Skin epidermis (tissue), 12 donors: ENCODE results near the gene LRRC17.
"Not testable (repeated sequence)": the region's sequence is repeated elsewhere in the genome, so short reads cannot be mapped to it uniquely, and the experiment has no call there.

Experiments used
- H3K27ac ChIP-seq, 21 experiments: fragments of 200-600 bp; sonication (generic) in 11 of 21; one replicate each; pipeline ENCODE4 v1.5.0; 2020; ENCODE audit warnings: mild to moderate bottlenecking in 3 of 21, inconsistent platforms in 2 of 21, moderate library complexity in 2 of 21
- H3K4me3 ChIP-seq, 7 experiments: fragments of 200-600 bp; sonication (generic) in 2 of 7; one replicate each; pipeline ENCODE4 v1.5.0; 2020; ENCODE audit warnings: inconsistent platforms in 2 of 7, mild to moderate bottlenecking in 2 of 7, moderate library complexity in 1 of 7

The LRRC17 gene

DNA sequence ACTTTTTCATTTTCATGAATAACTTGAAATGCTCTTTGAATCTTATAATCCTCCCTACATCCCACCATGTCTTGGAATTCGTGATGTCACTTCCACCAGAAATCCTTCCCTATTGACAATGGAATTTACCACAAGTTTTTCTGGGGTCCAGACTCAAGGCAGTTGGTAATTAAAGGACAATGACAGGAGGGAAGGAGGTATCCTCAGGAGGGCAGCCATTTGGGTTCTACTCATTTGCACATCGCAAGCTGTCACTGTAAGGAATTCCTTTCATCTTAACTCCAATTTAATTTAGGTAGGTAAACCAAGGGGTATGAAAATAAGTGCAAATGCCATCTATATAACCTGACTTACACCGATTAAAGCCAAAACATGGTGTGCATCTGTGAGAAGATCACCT is 21.9 kb downstream of the LRRC17 start:
- H3K4me3 ChIP-seq, result no peak overlapping the region
- H3K27ac ChIP-seq, result peak overlapping the region in 11 of 21 experiments; percentile 1 to 75 (median 52)

DNA sequence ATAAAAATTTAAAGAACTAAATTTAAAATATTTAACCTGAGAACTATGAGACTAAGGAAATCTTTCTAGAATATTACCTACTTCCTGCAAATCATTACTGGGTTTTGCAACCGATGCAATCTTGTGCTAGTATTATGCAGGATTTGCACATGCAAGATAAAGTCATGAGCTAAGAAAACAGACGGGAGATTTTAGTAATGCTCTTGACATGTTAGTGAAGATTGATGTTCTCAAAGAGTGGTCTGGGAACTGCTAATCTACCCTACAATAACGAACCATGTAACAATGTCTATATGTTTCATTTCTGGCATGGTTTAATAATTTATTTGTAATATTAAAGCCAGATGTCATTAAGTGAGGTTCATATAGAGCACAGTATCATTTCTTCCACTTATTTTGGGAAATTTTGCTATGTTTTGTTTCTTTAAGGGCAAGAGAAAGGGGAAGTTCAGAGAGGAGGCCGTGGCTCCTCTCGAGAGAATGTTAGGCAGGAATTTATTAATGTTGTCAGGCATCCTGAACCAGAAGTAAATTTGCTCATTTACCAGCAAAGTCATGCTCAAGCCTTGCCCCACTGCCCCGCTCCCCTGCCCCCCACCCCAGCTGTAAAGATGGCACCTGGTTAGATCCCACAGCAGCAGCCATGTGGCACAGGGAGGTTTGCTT is 22.8 kb downstream of the LRRC17 start:
- Histone ChIP-seq H3K27ac (peak overlapping the region in 8 of 21 experiments; percentile 21 to 71 (median 46)), H3K4me3 (no peak overlapping the region)

DNA sequence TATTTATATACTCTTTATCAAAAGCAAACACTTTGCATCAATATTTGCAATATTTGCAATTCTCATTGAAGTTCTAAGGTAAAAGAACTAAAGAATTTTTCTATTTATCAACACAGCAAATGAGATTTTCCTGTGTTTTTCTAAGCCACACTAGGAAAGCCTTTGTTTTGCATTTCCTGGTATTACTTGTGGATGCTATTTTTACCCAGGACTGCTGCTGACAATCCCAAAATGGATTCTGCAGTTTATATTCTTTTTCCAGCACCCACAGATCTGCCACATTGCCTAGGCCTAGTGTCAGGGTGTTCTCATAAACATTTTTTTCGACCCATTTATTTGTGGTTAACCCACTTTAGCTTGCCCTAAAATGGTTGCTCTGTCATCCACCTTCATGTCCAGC is 25.9 kb downstream of the LRRC17 start:
- no peak overlapping the region for H3K4me3 ChIP-seq
- peak overlapping the region in 6 of 21 experiments; percentile 1 to 72 (median 20) for H3K27ac ChIP-seq

DNA sequence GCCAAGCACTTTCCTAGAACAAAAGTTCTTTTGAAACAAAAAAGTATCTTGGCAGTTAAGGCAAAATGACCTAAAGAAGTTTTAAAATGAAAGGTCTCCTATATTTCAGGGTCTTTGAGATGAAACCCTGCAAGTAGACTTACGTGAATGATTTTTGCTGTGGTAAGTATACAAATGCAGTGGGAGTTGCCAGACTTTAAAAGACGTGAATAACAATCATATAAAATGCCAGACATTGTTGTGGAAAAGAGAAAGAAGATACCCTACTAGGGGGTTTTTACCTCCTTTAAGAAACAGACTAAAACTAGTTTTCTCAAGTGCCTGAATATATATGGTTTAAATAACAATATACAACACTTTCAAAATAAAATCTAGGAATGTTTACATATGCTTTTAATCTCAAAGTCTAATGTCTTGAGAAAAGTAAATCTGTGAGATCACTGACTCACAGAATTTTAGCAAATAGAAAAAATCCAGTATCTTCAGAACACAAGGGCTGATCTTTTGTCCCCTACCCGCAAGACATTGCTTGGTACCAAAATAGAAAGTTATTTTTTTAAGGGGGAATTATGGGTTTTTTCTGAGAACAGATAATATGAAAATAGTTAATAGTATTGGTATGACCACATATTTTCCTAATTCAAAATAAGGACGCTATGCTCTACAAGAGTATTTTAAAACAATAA is 29.5 kb downstream of the LRRC17 start:
- Histone ChIP-seq H3K27ac (peak overlapping the region in 9 of 21 experiments; percentile 21 to 76 (median 34)), H3K4me3 (no peak overlapping the region)

DNA sequence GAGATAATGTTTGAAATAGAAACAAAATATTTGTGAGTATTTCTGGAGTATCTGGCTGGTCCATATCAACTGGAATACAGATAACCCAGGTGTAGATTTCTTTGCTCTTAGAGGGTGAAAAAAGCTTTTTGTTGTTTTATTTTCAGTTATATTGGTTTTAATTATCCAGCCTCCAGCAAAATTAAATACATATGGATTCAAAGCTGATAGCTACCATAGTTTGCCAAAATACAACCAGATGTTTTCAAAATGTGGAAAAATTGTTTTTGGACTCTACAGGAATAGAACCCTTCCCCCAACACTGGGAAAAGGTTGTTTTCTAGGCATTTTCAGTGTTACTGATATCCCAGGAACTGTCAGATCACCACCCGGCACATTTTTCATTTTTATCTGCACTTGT is 30.1 kb downstream of the LRRC17 start:
- peak overlapping the region in 1 of 21 experiments; percentile 76 for H3K27ac ChIP-seq

DNA sequence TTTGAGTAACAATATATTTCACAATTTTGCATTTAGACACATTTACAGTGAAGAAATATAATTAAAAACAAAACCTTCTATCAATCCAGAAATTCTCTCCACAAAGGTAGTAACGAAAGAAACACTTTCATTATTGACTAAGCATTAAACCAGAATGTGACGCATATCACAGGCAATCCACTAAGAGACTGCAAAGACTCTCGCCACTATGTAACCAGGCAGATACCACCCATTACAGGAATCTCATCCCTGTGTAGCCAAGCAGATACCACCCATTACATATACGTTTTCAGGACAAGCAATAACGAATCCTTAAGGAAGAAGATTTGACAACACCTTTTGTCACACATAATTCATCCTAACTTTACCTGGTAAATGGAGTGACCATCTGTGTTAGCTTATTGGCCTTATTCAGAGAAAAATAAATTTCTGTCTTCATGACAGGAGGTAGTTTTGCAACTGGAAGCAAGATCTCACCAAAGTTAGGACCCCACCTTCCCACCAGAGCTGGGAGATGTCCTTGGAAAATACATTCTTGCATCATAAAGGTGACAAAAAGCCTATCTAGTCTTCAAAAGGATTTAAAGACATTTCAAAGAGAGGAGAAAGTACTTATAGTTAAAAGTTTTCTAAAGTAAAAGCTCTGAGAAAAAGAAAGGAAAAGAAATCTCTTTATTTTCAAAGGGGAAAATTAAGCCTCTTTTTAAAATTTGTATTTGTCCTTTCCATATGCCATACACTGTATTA is 30.8 kb downstream of the LRRC17 start:
- H3K4me3 ChIP-seq, result no peak overlapping the region
- H3K27ac ChIP-seq, result no peak overlapping the region

More for the DNA sequence above, 30.1 kb downstream of the LRRC17 start:
- no peak overlapping the region for H3K4me3 ChIP-seq

DNA sequence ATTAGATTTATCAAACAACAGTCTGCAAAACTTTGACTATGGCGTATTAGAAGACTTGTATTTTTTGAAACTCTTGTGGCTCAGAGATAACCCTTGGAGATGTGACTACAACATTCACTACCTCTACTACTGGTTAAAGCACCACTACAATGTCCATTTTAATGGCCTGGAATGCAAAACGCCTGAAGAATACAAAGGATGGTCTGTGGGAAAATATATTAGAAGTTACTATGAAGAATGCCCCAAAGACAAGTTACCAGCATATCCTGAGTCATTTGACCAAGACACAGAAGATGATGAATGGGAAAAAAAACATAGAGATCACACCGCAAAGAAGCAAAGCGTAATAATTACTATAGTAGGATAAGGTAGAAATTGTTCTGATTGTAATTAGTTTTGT is 31.4 kb downstream of the LRRC17 start:
- no peak overlapping the region for H3K4me3 ChIP-seq
- H3K27ac ChIP-seq, result no peak overlapping the region

DNA sequence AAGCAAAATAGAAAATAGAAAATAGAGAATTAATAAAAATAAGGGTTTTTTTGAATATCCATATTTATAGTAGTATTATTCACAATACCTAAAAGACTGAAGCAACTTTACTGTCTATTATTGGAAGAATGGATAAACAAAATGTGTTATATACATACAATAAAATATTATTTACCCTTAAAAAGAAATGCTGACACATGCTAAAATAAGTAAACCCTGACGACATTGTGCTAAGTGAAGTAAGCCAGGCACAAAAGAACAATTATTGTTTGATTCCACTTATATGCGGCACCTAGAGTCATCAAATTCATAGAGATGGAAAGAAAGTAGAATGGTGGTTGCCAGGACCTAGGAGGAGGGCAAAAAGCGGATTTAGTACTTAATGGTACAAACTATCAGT is 39.0 kb downstream of the LRRC17 start:
- H3K4me3 ChIP-seq, result no peak overlapping the region
- no peak overlapping the region for H3K27ac ChIP-seq

DNA sequence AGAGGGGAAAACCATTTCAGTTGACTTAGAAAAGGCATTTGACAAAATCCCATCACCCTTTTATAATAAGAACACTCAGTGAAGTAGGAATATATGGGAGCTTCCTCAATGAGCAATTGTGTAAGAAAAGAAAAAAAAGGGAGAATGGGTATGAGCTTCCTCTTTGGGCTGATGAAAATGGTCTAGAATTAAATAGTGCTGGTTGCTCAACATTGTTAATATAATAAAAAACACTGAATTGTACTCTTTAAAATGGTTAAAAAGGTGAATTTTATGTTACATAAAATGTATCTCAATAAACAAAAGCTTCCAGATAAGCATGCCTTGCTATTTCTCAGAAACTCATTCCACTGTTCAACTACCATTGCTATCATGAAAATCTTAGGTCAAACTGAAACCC is 40.6 kb downstream of the LRRC17 start:
- H3K27ac ChIP-seq, result no peak overlapping the region
- no peak overlapping the region for H3K4me3 ChIP-seq

DNA sequence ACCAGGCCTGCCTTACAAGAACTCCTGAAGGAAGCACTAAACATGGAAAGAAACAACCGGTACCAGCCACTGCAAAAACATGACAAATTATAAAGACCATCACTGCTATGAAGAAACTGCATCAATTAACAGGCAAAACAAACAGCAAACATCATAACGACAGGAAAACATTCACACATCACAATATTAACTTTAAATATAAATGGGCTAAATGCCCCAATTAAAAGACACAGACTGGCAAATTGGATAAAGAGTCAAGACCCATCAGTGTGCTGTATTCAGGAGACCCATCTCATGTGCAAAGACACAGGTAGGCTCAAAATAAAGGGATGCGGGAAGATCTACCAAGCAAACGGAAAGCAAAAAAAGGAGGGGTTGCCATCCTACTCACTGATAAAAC is 41.6 kb downstream of the LRRC17 start:
- H3K4me3 ChIP-seq, H3K27ac ChIP-seq: not testable (repeated sequence)

DNA sequence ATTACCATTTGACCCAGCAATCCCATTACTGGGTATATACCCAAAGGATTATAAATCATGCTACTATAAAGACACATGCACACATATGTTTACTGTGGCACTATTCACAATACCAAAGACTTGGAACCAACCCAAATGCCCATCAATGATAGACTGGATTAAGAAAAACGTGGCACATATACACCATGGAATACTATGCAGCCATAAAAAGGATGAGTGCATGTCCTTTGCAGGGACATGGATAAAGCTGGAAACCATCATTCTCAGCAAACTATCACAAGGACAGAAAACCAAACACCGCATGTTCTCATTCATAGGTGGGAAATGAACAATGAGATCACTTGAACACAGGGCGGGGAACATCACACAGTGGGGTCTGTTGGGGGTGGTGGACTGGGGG is 45.2 kb downstream of the LRRC17 start:
- H3K27ac ChIP-seq, H3K4me3 ChIP-seq: not testable (repeated sequence)

DNA sequence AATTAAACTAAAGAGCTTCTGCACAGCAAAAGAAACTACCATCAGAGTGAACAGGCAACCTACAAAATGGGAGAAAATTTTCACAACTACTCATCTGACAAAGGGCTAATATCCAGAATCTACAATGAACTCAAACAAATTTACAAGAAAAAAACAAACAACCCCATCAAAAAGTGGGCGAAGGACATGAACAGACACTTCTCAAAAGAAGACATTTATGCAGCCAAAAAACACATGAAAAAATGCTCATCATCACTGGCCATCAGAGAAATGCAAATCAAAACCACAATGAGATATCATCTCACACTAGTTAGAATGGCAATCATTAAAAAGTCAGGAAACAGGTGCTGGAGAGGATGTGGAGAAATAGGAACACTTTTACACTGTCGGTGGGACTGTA is 49.2 kb downstream of the LRRC17 start:
- not testable (repeated sequence) for H3K27ac ChIP-seq, H3K4me3 ChIP-seq

DNA sequence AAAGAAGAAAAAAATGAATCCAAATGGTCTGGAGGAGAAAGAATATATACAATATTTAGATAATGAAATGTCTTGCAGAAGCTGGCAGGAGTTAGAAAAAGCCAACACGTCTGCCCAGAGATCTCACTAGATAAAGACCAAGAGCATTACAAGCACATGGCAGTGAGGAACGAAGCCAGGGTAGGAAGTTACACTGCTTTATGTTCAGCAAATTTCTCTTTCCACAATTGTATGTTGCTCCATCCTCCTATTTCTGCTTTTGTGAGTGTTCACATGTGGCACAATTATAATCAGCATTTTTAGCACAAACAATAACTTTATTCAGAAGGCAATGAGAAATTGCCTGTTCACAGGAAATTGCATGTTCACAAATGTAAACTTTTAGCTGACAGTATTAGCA is 53.7 kb downstream of the LRRC17 start:
- H3K4me3 ChIP-seq, result no peak overlapping the region
- H3K27ac ChIP-seq, result no peak overlapping the region

DNA sequence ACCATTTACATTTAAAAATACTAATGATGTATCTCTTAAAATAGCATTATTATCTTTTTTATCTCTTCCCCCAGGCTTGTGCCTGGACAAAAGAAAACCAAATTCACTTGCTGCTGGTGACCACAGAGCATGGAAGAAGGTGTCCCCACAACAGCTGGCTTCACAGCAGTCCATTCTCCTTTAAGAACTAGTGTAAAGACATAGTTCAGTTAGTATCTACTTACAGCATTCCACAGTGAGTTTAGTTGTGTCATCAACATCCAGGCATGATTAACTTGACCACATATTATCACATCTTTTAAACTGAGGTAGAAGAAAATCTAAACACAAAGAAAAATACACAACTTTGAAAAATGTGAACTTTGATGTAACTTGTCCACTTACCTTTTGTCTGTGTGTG is 55.0 kb downstream of the LRRC17 start:
- H3K27ac ChIP-seq, result no peak overlapping the region
- no peak overlapping the region for H3K4me3 ChIP-seq

DNA sequence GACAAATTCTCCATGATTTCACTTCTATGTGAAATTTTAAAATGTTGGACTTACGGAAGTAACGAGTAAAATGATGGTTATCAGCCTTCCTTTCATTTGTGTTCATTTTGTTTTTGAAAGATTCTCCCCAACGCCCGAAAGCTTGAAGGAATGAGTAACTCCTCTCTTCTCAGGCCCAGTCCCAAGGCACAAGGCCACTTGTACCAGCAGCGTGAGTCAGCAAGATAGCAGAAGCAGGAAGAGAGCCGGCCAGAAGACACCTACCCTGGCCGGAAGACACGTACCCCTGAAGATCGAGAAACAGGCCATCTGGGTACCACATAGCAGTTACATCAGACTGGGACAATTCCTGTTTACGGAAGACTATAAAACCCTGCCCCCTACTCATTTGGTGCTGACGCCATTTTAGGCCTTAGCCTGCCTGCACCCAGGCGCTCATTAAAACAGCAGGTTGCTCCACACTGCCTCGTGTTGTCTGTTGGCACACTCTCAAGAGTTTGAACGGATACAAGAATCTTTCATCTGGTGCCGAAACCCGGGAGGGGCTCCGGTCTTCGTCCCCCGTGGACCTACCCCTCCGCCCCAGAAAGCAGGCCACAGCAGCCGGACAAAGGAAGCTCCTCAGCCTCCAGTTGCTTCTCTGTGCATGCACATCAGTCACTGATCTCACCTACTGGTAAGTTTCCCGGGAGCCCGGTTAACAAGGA is 60.4 kb downstream of the LRRC17 start:
- no peak overlapping the region for H3K27ac ChIP-seq
- no peak overlapping the region for H3K4me3 ChIP-seq

DNA sequence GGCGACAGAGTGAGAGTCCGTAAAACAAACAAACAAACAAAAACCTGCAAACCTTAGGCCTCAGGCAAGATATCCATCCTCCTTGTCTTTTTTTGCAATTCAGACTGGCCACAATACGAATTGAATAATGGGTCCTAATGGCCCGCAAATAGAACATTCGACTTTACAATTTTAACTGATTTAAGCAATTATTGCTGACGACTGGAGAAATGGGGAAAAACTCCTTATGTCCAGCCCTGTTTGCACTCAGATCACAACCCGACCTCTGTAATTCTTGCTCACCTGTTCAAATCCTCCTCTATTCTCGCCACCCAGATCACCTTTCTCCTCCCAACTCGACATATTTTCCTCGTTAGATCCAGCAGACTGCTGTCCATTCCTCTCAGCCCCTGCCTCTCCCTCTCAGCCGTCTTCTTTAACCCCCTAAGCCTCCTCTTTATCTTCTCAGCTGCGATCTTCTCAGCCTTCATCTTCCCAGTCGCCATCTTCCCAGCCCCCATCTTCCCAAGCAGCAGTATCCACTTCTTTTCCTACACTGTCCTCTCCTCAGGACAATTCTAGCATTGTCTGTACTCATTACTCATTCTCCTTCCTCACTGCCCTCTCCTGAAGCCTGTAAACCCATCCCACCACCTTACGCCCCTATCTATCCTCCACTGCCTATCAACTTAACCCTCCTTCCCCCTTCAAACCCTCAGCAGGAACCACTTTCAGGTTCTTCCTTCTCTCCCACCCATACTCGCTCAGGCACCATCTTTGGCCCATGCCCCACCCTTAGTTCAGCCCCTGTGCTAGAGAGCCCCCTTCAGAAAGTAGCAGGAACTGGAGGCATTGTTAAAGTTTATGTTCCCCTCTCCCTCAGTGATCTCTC is 61.8 kb downstream of the LRRC17 start:
- no peak overlapping the region for H3K27ac ChIP-seq
- no peak overlapping the region for H3K4me3 ChIP-seq

DNA sequence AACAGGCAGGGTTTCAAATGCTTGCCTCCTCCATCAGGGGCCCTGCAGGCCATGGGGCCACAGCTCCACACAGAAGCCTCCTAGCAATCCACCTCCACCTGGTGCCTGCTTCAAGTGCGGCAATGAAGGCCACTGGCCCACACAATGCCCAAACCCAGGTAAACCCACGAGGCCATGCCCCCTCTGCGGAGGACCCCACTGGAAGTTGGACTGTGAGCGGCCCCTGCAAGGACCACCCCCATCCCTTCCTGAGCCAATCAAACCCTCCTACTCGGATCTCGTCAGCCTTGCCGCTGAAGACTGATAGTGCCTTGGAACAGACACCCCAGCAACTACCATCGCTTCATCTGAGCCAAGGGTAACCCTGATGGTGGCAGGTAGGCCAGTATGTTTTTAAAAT is 63.1 kb downstream of the LRRC17 start:
- no peak overlapping the region for H3K4me3 ChIP-seq
- H3K27ac ChIP-seq, result no peak overlapping the region

DNA sequence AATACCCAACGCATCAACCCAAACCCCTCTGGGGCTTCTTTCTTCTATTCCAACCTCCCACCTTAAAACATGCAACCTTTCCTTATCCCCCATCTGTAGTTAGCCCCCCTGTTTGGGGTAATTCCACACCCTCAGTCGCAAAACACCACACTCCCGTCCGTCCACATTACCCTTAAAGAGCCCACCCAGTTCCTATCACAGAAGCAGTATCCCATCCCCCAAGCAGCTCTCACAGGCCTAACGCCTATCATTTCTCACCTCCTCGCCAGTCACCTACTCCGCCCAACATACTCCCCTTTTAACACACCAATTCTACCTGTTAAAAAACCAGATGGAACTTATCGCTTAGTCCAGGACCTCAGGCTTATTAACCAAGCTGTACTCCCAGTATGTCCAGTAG is 63.7 kb downstream of the LRRC17 start:
- H3K4me3 ChIP-seq, result no peak overlapping the region
- no peak overlapping the region for H3K27ac ChIP-seq

DNA sequence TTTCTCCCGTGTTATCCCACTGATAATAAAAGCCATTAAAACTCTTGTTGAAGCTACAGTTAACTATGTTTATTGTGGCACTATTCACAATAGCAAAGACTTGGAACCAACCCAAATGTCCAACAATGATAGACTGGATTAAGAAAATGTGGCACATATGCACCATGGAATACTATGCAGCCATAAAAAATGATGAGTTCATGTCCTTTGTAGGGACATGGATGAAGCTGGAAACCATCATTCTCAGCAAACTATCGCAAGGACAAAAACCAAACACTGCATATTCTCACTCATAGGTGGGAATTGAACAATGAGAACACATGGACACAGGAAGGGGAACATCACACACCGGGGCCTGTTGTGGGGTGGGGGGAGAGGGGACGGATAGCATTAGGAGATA is 64.8 kb downstream of the LRRC17 start:
- H3K4me3 ChIP-seq, H3K27ac ChIP-seq: not testable (repeated sequence)
